ENCODE data around the gene CDH22.

- TF ChIP-seq POLR2AphosphoS5 (IDR thresholded peaks at IDR 0.05; ENCODE audit: low read length): no peak
- TF ChIP-seq CTCF (IDR thresholded peaks at IDR 0.05 in 2 of 3, conservative IDR thresholded peaks at IDR 0.05 in 1 of 3; ENCODE audit: control insufficient read depth in 2 of 3, extremely low read depth in 1 of 3, insufficient read depth in 1 of 3, low read depth in 3 of 3, low read length in 3 of 3): peak; percentile 51 to 81 (median 79)
- TF ChIP-seq EGR1 (IDR thresholded peaks at IDR 0.05; ENCODE audit: borderline replicate concordance in 1 of 2, low read depth in 2 of 2, low read length in 2 of 2): no peak
- TF ChIP-seq POLR2A (IDR thresholded peaks at IDR 0.05; ENCODE audit: low read depth, low read length): no peak
- TF ChIP-seq BCL11A (IDR thresholded peaks at IDR 0.05; ENCODE audit: low read depth, low read length): no peak
- no peak for TF ChIP-seq PBX3 (IDR thresholded peaks at IDR 0.05; ENCODE audit: insufficient replicate concordance, low read depth, low read length)
- no peak for TF ChIP-seq LARP7 (IDR thresholded peaks at IDR 0.05)
- no peak for TF ChIP-seq FOS (IDR thresholded peaks at IDR 0.05; ENCODE audit: borderline replicate concordance, extremely low read depth, insufficient read length)
- TF ChIP-seq CHD2 (IDR thresholded peaks at IDR 0.05; ENCODE audit: borderline replicate concordance, low read depth, low read length): no peak
- TF ChIP-seq NRF1 (conservative IDR thresholded peaks at IDR 0.05; ENCODE audit: low read depth, low read length): no peak
- no peak for TF ChIP-seq ZZZ3 (IDR thresholded peaks at IDR 0.05; ENCODE audit: control insufficient read depth, insufficient read length, low read depth)
These were observed 133.7 kb downstream of the CDH22 start for GRCh38 chr20:46174469-46175126.

All from GM12878 (cell line).